HG03045 (cell line): ENCODE results near the gene TTC16.

Experiments used
- ATAC-seq: cut with Tn5 transposase; IDR thresholded peaks from one replicate; pipeline ENCODE4 v1.9.1; 2021; ENCODE audit warnings: mild to moderate bottlenecking, moderate library complexity; ENCODE audit not compliant: unreplicated experiment

Gene TTC16

GRCh38 chr9:127715470-127716337 lies at the start of gene TTC16, which contains the start of gene PTRH1:
Gene TTC16, plus strand, starts transcription at chr9:127716079. Its CDS starts 67 bp downstream, at chr9:127716146.
Gene PTRH1, minus strand, starts transcription at chr9:127715663. Its CDS starts 24 bp downstream, at chr9:127715639.
- peak; percentile 90 for ATAC-seq

- ATAC-seq = no peak
Measured at GRCh38 chr9:127667127-127667844, 48.6 kb upstream of the TTC16 start.

GRCh38 chr9:127667906-127668305 lies 48.0 kb upstream of the TTC16 start:
- ATAC-seq = no peak

GRCh38 chr9:127673234-127673633 lies 42.6 kb upstream of the TTC16 start:
- no peak for ATAC-seq

GRCh38 chr9:127676638-127677037 lies 39.2 kb upstream of the TTC16 start:
- no peak for ATAC-seq

GRCh38 chr9:127679506-127679905 lies 36.4 kb upstream of the TTC16 start:
- no peak for ATAC-seq

- ATAC-seq = no peak
Measured at GRCh38 chr9:127680226-127680625, 35.7 kb upstream of the TTC16 start.

- no peak for ATAC-seq
Measured at GRCh38 chr9:127680846-127681245, 35.0 kb upstream of the TTC16 start.

GRCh38 chr9:127682351-127683136 lies 33.3 kb upstream of the TTC16 start:
- no peak for ATAC-seq

GRCh38 chr9:127683723-127684122 lies 32.2 kb upstream of the TTC16 start:
- ATAC-seq = no peak

GRCh38 chr9:127684576-127684975 lies 31.3 kb upstream of the TTC16 start:
- ATAC-seq = no peak

- ATAC-seq = no peak
Measured at GRCh38 chr9:127686461-127687393, 29.2 kb upstream of the TTC16 start.

GRCh38 chr9:127689329-127690000 lies 26.4 kb upstream of the TTC16 start:
- ATAC-seq = no peak

GRCh38 chr9:127690735-127691134 lies 25.1 kb upstream of the TTC16 start:
- no peak for ATAC-seq

- no peak for ATAC-seq
Measured at GRCh38 chr9:127692071-127692470, 23.8 kb upstream of the TTC16 start.

GRCh38 chr9:127693143-127693542 lies 22.7 kb upstream of the TTC16 start:
- no peak for ATAC-seq

GRCh38 chr9:127693697-127694096 lies 22.2 kb upstream of the TTC16 start:
- no peak for ATAC-seq

GRCh38 chr9:127694890-127695720 lies 20.8 kb upstream of the TTC16 start:
- no peak for ATAC-seq

GRCh38 chr9:127697575-127697974 lies 18.3 kb upstream of the TTC16 start:
- no peak for ATAC-seq
